CD4-positive, alpha-beta T cell treated with Interleukin-4 for 1 hour (primary cell): Measurements from ENCODE around the gene ACMSD.
A peak's percentile ranks its signal among the peaks of the same experiment; 100 is the strongest.
"Not testable (repeated sequence)": the region's sequence is repeated elsewhere in the genome, so short reads cannot be mapped to it uniquely, and the experiment has no call there.

Experiments used
- DNase-seq, 2 donors: peaks; one replicate each; pipeline ENCODE4 v3.0.0-alpha.2; 2020 to 2022

Gene ACMSD

DNA sequence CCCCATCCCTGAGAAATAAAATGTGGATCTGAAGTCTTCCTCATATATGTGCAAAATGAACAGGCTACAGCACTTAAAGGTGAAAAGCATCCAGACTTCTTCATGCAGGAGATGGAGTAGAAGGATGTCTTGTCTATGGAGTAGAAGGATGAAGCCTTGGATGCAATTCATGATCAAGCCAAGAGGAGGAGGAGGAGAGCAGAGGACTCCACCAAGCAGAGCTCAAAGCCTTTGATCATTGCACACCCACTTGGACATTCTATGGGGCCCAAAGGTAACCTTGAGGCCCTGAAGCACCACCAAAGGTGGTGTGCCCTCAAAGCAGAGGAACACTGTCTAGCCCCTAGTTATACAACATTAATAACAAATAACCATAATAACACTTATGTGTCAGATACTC is 17.3 kb downstream of the ACMSD start:
- DNase-seq, result no peak

DNA sequence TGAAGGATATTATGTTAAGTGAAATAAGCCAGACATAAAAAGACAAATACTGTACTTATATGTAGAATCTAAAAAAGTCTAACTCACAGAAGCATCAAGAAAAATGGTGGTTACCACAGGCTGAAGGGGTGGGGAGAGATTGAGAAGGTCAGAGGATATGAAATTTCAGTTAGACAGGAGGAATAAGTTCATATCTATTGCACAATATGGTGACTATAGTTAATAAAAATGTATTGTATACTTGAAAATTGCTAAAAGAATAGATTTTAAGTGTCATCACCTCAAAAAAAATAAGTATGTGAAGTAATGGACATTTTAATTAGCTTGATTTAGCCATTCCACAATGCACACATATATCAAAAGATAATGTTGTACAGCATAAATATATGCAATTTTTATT is 19.8 kb downstream of the ACMSD start:
- no peak for DNase-seq

DNA sequence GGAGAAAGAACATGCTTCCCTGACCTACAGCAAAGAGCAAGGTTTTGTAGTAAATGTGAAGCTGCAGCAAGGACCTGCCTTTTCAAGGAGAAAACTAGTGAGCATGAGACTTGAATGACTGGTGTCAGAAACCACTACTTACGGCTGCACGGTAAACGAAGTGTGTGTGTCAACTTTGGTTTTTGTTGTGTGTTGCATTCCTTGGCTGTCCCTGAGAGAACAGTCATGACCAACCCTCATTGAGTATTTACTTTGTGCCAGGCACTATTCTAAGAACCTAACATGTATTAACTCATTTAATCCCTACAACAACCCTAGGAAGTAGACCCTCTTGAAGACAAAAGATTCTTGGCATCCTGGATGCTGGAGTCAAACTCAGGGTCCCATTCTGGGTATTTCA is 22.8 kb downstream of the ACMSD start:
- DNase-seq, result no peak

DNA sequence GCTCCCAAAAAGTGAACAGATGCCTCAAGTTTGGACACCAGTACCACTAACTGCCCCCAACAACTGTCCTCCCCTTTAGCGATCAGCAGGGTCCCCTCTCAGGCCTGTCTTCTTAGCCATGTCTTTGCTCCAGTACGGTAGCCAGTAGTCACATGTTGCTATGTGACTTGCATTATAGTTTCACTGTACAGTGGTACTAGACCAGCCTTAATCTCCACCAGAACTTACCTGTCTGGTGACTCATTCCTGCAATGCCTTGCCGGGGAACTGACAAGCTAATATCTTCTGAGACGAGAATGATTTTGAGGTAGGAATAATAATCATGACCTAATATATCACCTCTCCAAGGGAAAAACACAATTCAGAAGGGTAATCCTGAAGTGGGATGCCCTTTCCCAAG is 23.7 kb downstream of the ACMSD start:
- DNase-seq, result no peak

DNA sequence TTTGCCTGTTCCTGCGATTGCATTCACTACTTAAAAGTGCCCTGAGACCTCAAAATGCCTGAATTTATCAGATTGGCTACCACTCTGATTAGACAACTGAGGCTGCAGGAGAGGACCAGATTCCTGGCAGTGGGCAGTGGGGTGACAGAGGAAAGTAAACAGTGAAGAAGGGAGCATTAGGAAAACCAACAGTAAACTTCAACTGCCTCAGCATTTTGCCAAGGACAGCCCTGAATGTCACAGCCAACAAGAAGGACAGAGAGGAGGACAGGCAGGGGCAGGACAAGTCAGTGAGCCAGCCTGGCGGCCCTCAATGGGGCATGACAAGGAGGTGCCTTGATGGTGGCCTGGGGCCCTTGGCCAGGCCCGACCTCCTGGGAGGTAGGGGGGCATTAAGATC is 24.3 kb downstream of the ACMSD start:
- DNase-seq, result no peak

DNA sequence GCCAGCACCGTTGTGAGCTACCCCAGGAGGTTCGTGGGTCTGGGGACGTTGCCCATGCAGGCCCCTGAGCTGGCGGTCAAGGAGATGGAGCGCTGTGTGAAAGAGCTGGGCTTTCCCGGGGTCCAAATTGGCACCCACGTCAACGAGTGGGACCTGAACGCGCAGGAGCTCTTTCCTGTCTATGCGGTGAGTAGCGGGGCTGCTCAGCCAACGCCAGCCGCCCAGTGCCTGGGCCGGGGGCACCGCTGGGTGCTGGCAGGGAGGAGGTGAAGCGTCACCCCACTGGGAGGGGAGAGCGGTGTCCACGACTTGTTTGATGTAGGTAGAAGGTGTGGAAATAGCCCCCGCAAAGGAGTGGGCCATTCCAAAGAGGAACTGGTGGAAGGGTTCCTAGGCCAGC is 25.0 kb downstream of the ACMSD start:
- DNase-seq, result no peak

DNA sequence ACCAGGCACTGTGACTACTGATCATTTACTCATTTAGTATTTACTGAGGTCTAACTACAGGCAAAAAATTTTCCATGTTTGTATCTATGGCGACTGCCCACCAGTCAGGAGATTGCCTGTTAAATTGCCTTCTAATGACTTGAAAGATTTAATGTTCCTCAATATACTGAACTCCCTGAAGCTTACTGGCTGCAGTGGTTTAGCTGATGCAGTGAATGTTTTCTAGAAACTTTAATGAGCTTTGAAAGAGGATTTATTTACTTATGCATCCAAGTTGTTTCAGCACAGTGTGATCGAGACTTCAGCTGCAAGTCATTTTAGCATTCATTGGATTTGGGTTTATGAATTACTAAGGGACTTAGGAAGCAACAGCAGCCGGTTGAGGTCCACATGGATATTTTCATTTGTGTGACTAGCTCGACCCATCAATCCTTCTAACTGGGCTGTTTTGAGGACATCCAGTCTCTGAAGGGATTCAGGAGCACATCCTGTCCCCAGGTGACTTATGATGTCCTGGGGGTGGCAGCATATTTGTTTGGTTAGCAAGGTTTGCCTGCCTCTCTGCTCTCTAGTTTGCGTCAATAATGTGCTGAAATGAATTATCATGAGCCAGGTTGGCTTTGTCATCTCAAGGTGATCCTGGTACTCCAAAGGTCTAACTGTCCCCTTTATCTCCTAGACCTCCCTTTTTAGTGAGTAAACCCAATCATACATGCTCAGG is 26.8 kb downstream of the ACMSD start:
- DNase-seq, result no peak

DNA sequence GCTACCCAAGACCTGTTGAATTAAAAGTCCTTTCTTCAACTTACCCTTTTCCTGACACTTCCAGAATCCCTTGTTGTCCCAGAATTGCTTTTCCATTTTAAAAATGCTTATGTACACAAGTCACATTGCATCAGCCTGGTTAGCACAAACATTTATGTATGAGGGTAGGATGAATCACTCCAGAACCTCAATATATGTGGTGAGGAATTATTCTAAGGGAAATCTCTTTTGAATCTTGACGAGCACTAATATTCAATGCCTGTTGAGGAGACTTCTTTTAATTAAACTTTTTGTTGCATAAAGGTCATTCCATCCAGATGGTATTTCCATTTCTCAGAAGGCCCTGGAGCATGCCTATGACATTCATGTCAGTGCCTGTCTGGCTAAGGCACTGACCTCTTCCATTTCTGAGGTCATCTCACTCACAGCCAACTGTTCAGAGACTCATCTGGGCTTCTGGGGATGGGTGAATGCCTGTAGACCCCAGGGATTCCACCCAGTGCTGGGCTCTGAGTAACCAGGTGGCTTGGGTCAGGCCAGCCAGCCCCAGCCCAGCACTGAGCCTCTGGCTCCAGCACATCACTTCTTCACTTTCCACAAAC is 28.2 kb downstream of the ACMSD start:
- DNase-seq, result no peak

DNA sequence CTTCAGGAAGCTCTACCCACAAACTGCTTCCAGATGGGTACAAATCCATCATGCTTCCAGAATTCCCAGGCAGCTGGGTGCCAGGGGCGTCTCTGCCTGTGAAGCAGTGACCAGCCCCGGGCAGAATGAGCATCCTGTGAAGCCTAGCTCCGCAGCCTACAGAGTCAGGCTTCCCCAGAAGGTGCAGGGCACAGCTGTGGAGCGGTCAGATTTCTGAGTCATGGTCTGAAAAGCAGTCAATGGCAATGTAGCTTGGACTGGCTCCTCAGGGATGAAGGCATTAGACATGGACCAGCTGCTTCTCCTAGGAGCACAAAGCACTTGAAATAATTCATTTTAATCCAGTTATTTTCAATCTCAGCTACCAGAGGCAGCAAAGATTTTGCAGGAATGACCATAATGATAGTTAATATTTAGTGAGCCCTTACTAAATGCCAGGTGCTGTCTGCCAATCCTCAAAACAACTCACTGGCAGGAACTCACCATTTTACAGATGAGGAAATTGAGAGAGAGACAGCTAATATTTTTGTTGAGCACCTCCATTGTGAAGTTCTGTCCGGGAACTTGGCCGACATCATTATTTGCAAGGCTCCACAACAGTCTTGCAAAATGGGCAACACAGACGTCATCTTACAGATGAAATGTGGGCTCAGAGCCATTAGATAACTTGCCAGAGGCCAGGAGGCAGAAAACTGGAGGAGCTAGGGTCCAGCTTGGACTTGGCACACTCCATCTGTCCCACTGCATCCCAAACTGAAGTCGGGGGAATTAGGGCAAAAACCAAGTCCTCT is 31.7 kb downstream of the ACMSD start:
- no peak for DNase-seq

DNA sequence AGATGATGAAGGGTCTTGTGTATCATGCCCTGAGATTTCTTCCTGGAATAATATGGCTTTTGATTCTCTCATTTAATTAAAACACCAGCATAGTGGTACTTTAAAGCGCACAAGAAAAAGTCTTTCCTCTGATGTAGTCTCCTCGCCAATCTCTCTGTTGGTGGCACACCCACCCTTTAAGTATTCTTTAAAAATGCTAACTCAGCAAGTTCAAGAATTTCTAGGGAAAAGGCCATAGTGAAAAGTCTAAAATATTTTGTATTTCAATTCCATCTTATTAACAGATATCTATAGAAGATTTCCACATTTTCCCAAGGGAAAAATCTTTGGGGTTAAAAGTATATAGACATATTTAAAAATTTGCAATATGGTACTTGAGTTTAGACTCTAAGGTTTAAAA is 34.7 kb downstream of the ACMSD start:
- DNase-seq, result no peak

DNA sequence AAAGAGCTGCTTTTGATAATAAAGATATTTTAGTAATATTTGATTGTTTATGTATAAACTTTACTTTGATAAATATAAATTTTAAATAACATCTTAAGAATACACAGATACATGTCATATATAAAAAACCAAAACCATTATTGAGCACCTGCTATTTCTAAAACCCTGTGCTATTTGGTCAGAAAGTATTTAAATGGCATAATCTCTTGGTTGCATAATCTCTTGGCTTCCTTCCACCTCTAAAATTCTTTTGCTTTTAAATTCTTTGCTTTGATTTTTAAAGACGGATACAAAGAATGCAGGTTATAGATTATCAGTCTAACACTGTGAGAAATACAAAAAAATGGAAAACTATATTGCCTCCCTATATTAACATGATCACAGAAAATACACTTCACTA is 36.9 kb downstream of the ACMSD start:
- DNase-seq, result no peak

DNA sequence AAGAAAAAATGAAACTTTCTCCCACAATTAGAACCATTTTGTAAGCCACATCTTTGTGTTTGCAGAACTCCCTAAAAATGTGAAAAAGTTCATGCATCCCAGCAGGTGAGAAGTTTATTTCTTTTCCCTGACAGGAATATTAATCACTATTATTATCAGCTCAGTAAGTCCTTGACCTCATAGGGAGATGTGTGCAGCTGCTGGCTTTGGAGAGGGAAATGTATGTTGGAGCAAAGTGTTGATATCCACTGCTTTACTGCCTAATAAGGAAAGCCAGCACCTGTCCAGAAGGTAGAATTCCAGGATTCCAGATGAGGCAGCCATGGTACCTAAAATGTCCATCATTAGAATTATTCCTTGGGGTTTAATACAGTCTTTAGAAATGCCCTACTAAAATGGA is 44.4 kb downstream of the ACMSD start:
- no peak for DNase-seq

DNA sequence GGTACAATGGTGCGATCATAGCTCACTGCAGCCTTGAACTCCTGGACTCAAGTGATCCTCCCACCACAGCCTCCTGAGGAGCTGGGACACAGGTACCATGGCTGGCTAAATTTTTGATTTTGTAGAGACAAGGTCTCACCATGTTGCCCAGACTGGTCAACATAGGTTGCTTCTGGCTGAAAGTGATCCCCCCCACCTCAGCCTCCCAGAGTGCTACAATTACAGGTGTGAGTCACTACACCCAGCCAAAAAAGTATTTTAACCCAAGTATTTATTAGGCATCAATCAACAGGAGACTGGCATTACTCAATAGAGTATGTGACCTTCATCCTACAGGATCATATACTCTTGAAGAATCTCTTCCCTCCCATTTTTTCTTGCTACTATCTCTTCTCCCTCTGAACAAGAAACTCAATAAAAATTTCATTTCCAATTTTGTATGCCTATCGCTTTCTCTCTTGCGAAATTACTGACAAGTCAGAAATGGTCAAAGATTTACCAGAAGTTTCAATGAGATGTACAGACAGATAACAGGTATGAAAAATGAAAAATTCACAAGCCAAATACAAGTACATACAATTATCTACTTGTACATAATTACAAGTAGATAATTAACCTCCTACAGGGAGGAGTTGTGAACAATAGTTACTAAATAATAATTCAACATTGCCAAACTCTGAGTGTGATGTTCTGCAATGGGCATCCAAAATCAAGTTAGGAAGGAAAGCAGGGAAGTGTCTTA is 45.3 kb downstream of the ACMSD start:
- DNase-seq, result no peak

DNA sequence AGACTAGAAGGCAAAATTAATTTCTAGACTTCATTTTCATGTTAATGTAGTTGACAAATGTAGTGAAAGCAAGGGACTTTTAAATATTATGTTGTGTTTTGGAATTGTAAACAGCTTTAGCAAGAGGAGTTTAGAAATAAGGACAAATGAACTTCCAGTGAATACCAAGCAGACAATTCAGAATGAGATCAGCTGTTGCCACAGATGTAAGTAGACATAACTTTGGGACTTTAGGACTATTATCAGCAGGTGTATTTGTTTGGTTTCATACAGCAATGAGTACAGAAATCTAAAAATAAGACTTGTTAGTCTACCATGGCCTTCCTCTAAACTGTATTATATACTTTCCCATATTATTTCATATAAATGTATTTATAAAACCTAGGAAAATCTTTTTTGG is 46.0 kb downstream of the ACMSD start:
- no peak for DNase-seq

DNA sequence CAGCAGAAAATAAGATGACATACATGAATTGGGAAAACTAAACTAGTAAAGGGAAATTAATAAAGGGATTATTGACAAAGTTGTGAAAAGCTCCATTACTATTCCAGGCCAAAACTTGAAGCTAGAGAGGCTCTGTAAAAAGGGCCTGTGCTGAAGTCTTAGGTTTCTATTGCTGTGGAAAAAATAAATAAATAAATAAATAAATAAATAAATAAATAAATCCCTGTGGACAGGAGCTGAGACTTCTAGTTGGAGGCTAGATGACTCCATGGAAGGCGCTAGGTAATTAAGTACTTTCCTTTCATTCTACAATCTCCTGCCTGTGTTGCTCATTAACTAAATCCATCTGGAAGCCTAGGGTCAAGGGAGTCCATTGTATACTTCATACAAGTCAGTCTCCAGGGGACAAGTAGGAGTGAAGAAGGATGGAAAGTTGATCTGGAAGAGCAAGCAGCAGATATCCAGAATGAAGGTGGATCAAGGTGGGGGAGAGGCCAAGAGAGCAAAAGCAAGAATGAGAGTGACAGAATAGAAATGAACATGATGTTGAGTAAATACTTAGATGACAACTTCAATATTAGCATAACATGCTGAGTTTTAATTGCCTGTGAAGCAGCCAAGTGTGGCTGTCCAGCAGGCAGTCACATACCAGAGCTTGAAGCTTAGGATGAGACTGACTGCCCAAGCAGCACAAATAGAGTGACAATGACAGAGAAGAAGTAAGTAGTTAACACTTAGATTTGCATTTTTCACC is 54.0 kb downstream of the ACMSD start:
- no peak for DNase-seq

DNA sequence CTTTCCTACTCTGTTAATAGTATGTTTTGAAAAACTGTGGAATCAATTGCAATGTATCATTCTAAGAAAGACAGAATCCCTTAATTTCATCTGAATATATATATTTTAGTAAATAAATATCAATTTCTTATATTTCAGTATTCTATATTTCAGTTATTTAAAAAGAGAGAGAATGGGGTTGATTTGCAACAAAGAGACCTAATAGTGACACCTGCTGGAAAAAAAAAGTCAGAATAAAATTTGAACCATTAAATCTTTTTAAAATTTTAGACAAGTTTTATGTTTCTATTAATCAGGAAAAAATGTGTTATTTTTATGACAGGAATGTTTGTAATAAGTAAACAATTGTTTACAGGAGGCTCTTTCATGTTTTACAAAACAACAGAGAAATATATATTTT is 59.5 kb downstream of the ACMSD start:
- DNase-seq, result peak in 1 of 2 donors; percentile 9

DNA sequence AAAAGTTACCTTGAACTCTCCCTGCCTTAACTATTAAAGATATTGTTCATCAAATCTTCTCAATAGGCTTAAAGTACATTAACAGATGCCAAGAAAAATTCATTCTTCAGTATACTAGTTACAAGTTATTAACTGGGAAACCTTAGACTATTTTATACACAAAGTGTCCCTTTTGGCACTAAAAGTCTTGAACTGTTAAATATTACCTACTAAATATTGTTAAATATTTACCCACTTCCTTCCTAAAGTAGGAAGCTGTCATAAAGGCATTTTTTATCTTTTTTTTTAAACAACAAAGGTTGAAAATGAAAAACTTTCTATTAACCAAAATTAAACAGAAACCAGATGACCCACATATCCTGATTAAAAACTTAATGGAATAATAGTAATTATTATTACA is 60.8 kb downstream of the ACMSD start:
- DNase-seq, result no peak

DNA sequence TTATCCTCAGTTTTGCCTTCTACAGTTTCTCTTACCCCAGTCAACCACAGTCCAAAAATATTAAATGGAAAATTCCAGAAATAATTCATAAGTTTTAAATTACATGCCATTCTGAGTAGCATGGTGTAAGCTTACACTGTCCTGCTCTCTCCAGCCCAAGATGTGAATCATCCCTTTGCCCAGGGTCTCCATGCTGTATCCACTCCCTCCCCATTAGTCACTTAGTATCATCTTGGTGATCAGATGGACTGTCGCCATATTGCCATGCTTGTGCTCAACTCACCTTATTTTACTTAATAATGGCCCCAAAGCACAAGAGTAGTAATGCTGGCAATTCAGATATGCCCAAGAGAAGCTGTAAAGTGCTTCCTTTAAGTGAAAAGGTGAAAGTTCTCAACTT is 61.7 kb downstream of the ACMSD start:
- DNase-seq, result no peak

DNA sequence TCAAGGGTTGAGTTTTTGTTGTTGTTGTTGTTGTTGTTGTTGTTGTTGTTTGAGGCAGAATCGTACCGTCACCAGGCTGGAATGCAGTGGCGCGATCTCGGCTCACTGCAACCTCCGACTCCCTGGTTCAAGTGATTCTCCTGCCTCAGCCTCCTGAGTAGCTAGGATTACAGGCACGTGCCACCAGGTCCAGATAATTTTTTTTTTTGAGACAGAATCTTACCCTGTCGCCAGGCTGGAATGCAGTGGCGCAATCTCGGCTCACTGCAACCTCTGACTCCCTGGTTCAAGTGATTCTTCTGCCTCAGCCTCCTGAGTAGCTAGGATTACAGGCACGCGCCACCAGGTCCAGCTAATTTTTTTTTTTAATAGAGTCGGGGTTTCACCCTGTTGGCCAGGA is 65.3 kb downstream of the ACMSD start:
- DNase-seq, result not testable (repeated sequence)

DNA sequence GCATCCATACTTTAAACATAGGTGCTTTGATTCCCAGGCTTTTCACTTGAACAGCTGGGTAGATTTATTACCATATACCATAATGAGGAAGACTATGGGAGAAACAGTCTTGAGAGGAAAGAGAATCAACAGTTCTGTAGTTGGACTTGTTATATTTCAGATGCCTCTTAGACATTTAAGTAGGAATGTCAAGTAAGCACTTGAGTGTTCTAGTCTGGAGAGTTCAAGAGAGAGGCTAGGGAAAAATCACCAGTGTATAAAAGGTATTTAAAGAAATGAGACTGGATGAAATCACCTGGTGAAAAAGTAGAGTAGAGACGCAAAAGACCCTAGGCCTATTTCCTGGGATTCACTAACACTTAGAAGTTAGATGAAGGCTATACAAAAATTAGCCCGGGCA is 66.8 kb downstream of the ACMSD start:
- DNase-seq, result no peak

DNA sequence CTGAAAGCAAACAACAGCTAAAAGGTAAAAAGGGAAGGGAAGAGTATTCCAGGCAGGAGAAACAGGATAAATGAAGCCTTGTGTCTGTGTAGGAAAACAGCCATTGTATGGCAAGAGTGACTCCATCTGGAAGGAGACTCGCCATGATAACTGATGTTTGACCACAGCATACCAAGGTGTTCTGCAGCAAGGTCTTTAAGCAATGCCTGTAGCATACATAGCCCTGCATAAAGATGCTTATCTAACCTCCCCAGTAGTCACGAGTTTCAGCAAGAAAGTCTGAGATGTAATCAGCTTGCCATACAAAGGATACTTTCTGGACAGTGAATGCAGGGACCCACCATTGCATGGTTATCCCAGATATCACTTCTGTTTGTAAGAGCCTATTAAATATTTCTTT is 68.3 kb downstream of the ACMSD start:
- no peak for DNase-seq

DNA sequence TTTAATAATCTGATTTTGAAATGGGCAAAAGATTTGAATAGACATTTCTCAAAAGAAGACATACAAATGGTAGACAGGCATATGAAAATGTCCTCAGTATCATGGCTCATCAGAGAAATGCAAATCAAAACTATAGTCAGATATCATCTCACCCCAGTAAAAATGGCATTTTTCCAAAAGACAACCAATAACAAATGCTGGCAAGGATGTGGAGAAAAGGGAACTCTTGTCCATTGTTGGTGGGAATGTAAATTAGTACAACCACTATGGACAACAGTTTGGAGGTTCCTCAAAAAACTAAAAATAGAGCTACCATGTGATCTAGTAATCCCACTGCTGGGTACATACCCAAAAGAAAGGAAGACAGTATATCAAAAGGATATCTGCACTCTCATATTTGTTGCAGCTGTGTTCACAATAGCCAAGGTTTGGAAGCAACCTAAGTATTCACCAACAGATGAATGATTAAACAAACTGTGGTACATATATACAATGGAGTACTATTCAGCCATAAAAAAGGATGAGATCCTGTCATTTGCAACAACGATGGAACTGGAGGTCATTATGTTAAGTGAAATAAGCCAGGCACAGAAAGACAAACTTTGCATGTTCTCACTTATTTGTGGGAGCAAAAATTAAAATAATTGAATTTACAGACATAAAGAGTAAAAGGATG is 69.2 kb downstream of the ACMSD start:
- not testable (repeated sequence) for DNase-seq
